Activated T-cell treated with anti-CD3 and anti-CD28 coated beads for 24 hours (primary cell): ENCODE results near the gene TSNAX.

Experiments used
- DNase-seq: peaks from one replicate; pipeline ENCODE4 v3.0.0-alpha.2; 2020; ENCODE audit warnings: low read depth

The TSNAX gene

DNA sequence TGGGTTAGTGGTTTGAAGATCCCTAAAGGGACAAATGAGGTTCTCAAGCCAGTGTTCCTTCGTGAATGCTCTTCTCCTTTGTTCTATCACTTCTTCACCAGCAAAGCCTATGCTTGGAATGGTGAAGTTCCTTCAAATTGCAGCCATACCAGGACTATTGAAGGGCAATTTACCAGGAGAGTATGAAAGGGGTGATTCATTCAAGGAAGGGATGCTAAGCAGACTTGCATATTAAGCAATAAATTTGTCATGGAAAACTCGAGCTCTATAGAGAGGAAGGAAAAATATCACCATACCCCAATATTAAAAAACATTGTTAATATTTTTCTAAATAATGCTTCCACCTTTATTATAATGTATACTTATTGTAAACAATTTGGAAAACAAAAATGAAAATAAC, 9.3 kb upstream of the TSNAX start:
- DNase-seq: no peak

- DNase-seq: no peak
Measured at GRCh38 chr1:231522038-231522437, 6.4 kb upstream of the TSNAX start.

DNA sequence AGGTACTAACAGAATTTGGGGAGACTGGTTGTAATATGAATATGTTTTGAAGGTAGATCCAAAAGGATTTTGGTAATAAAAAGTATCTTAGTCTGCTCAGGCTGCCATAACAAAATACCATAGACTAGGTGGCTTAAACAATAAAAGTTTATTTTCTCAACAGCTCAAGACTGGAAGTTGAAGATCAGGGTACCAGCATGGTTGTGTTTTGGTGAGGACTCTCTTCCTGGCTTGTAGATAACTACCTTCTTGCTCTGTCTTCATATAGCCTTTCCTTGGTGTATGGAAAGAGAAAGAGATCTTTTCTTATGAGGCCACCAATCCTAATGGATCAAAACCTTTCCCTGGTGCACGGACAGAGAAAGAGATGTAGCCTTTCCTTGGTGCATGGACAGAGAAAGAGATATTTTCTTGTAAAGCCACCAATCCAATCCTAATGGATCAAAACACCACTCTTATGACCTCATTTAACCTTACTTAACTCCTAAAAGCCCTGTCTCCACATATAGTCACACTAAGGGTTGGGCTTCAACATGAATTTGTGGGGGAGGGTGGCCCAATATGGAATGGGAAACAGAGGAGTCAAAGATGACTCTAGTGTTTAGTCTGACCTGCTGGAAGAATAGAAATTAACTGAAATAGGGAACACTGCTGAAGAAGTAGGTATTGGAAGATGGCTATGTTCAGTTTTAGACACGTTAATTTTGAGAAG, 5.4 kb upstream of the TSNAX start:
- no peak for DNase-seq

DNA sequence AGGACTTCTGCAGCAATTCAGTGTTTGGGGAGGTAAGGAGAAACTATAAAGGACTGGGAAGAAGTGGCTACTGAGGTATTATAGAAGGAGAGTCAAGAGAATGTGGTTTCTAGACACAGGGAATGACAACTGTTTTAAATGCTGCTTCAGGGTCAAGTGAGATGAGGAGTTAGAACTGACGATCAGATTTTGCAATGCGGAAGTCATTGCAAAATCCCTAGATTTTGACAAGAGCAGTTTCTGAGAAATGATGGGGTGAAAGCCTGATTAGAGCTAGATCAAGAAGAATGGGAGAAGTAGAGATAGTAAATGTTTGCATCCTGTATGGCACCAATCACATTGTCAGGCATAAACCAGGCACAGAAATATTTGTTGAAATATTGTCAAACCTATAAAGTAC, 4.7 kb upstream of the TSNAX start:
- no peak for DNase-seq

DNA sequence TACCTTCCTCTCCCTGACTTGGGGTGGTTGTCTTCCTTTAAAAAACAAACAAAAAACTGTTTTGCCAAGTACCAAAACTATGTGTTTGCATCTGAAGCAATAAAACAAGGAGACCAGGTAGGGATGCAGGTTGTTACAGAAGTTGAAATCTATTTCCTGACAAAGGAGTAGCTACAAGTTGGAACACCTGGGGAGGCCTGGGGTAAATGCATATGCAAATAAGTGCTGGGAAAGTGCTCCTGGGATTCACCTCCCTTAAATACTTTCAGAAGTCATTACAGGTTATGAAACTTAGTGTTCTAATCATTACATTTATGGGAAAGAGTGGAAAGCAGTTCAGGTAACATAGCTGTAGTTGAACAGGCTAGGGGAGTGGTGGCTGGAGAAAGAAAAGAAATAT, 1.9 kb upstream of the TSNAX start:
- no peak for DNase-seq

DNA sequence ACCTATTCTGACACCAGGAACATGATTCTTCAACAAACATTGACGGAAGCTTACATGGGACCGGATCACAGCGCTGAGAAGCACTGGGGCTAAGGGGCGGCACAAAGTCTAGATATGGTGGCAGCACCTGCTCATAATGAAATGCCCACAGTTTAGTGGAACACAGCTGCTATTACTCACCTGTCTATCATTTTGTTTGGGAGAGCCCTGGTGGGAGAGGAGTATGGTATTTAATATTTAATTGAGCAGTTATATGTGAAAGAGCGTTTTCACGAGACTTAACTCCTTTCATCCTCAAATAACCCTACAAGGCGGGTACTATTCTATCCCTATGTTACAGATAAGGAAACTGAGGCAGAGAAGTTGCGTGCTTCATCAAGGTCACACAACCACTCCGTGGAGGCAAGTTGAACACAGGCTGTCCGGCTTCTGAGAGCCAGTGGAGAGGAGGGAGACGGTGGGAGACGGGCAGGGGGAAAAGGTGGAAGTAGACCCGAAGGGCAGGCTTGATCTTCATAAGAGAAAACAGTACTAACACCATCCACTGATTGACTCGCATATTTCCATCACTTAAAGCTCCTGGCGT, 790 bp upstream of the TSNAX start:
- DNase-seq: no peak

- DNase-seq: no peak
Measured at GRCh38 chr1:231533240-231533639, 4.8 kb downstream of the TSNAX start.

- no peak for DNase-seq
Measured at GRCh38 chr1:231534703-231535159, 6.3 kb downstream of the TSNAX start.

GRCh38 chr1:231536099-231536498, 7.6 kb downstream of the TSNAX start:
- no peak for DNase-seq

DNA sequence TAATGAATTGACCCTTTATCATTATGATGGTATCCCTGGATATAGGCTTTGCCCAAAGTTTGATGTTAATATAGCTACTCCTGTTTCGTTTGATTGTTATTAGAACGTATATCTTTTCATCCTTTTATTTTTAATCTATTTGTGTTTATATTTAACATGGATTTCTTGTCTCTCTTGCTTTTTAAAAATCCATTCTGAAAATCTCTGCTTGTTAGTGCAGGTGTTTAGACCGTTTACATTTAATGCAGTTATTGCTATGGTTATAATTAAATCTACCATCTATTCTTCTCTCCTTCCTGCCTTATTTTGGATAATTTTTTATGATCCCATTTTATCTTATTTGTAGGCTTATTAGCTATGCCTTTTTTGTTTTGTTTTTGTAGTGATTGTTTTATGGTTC, 12.4 kb downstream of the TSNAX start:
- DNase-seq: no peak

DNA sequence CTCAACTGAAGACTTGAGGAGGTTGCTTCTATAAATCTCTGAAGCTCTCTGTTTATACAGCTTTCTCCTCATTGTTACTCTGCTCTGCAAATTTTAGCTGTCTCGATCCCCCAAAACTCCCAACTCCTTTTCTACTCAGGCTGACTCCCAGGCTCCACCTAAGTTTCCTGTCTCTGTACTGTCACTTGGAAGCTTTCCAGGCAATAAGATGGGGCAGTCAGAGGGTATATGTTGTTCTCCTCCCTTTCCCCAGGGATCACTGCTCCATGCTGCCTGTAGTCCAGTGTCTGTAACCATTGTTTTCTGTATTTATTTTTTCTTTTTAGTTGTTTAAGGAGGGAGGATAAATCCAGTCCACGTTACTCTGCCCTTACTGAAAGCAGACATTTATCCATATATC, 13.4 kb downstream of the TSNAX start:
- no peak for DNase-seq

- DNase-seq: no peak
Measured at GRCh38 chr1:231544943-231545592, 16.6 kb downstream of the TSNAX start.

GRCh38 chr1:231546693-231547092, 18.2 kb downstream of the TSNAX start:
- DNase-seq: no peak

- DNase-seq: no peak
Measured at GRCh38 chr1:231549733-231550447, 21.4 kb downstream of the TSNAX start.

DNA sequence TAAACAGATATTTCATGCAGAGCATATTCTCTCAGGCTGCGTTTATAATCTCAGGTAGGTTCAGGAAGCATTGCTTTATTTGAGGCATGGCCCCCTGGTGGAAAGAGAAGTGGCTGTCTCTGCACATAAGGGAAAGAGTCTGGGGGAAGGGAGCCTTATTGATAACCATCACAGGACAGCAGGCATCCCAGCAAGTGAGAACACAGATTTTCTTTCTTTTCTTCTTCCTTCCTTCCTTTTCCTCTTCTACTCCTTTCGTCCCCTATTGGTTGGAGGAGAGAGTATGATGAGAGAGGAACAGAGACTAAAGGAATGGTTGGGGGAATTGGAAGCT, 21.9 kb downstream of the TSNAX start:
- DNase-seq: no peak

DNA sequence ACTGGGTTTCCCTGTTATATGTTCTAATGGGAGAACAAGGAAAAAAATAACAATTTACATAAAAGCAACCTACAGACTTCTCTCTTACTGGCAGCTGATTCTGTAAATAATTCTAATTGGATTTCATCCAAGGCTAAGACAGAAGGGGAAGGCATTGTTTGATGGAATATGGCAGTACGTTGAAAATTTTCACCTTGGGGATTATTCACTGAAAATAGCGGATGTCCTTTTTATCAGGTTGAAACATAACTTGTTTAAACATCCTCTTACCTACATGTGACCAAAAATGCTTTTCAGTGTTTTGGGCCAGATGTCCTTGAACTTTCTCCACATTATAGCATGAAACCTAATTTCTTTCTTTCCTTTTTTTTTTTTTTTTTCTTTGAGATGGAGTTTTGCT, 24.9 kb downstream of the TSNAX start:
- no peak for DNase-seq

- DNase-seq: no peak
Measured at GRCh38 chr1:231554969-231555368, 26.5 kb downstream of the TSNAX start.

DNA sequence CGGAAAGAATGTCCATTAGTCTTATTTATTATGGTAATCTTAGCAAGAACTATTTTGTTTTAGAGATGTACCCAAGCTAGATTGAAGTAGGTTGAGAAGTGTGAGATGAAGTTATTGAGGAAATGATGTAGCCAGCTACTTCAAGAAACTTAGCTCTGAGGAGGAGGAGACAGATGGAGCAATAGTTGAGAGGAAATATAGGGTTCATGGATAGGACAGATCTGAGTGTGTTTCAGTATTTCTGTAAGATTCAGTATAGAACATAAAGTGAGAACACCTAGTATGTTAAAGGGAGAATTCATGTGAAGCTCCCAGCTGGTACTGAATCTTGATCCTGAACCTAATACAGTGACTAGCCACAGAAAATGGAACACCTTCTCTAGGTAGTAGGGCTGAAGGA, 28.9 kb downstream of the TSNAX start:
- DNase-seq: no peak

DNA sequence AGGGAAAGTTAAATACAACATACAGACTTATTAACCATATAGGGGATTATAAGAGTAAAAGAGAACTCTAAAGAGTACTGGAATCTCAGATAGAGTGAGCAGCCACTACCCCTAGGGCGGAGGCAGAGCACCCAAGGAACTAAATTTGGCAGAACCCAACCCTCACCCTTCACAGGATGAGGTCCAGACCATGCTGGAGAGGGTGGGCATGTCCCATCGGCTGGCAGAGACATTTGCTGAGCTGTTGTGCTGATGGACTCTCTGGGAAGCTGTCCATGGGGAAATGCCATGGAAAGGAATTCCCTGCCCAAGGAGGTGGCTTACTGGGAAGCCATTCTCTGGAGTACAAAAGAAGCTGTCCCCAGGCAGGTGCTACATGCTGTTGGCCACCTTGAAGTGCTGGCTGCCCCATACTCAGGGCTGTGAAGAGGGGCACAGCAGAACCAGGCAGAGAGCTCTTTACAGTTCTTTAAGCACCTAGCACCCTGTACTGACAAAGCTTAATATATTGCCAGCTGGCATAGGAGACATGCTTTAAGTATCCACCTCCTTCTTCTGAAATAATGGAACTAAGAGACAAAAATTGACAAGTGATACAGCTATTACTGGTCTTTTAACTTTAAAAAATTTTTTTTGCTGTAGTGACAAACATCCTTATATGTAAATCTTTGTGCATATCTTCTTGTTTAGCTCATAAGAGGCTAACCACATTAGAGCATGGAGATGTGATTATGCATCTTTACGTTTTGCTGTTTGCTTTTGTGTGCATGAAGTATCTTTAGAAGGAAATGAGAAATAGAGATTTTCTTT, 29.6 kb downstream of the TSNAX start:
- DNase-seq: no peak

DNA sequence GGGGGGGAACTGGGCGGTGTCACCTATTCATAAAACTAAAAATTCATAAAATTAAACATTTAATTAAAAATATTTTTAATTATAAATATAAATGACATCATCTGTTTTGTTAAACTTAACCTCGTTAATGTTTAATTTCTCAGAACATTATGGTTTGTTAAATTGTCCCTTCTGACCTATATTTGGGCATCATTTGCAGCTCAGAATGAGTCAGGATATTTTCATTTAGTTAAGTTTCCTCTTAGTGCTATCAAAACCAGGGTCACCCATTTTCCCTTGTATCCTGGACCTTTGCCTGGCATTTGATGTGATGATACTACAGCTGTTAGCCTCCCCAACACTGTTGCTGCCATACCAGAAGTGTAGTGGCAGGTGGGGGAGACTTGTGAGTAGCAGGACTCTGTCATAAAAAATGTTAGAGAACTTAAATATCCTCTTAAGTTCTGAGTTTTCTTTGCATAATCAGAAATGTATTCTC, 30.3 kb downstream of the TSNAX start:
- no peak for DNase-seq

GRCh38 chr1:231561647-231562383, 33.3 kb downstream of the TSNAX start:
- no peak for DNase-seq
